ENCODE results near the gene LZTS2.
"Not testable (repeated sequence)": the region's sequence is repeated elsewhere in the genome, so short reads cannot be mapped to it uniquely, and the experiment has no call there.

Gene LZTS2

GRCh38 chr10:101034404-101034803 is 34.8 kb downstream of the LZTS2 start:
- DNase-seq = not testable (repeated sequence)

DNA sequence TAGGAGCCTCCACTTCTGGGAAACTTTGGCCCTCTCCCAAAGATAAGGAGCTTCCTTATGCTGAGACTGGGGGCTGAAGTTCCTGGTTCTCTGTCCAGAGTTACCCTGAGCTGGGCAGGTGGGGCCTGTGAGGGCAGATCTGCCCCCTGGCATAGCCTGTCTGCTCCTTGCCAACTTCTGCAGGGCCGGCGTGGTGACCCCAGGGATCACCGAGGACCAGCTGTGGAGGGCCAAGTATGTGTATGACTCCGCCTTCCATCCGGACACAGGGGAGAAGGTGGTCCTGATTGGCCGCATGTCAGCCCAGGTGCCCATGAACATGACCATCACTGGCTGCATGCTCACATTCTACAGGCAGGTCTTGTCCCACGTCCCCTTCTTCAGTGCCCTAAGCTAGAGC is 35.7 kb downstream of the LZTS2 start:
- no peak for DNase-seq

GRCh38 chr10:101035916-101036702 is 36.5 kb downstream of the LZTS2 start:
- no peak for DNase-seq

DNA sequence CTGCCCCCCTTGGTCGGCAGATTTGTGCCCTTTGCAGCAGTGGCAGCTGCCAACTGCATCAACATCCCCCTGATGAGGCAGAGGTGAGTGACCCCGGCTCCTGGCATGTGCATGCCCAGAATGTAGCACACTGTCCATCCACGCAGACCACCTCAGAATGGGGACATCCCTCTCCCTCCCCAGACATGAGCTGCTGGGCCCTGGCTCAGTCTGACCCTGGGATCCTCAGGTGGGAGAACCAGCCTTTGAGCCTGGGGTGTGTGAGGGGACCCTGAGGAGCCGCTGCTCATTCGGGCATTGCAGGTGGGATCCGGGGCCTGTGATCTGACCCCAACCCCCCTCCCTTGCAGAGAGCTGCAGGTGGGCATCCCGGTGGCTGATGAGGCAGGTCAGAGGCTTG is 37.1 kb downstream of the LZTS2 start:
- no peak for DNase-seq

DNA sequence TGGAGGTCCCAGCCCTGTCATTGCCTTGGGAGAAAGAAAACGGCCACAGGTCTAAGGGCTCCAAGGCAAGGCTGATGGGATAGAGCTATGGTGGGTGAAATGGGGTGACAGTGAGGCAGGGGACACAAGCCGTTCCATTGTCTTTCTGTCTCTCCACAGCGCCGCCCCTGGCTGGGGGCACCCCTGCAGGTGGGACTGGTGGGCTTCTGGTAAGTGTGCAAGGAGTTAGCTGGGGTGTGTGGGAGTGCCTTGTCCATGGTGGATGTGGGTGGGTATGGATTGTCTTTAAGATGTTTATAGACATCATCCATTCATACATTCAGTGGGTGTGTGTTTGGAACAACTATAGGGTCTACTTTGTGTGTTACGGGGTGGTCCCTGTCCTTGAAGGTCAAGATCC is 38.9 kb downstream of the LZTS2 start:
- DNase-seq = no peak

GRCh38 chr10:101040061-101040460 is 40.5 kb downstream of the LZTS2 start:
- DNase-seq = no peak

GRCh38 chr10:101040851-101041250 is 41.2 kb downstream of the LZTS2 start:
- no peak for DNase-seq

- peak; percentile 86 for DNase-seq
These were observed 41.7 kb downstream of the LZTS2 start for GRCh38 chr10:101041252-101041761.

- DNase-seq = no peak
These were observed 42.5 kb downstream of the LZTS2 start for GRCh38 chr10:101042118-101042517.

DNA sequence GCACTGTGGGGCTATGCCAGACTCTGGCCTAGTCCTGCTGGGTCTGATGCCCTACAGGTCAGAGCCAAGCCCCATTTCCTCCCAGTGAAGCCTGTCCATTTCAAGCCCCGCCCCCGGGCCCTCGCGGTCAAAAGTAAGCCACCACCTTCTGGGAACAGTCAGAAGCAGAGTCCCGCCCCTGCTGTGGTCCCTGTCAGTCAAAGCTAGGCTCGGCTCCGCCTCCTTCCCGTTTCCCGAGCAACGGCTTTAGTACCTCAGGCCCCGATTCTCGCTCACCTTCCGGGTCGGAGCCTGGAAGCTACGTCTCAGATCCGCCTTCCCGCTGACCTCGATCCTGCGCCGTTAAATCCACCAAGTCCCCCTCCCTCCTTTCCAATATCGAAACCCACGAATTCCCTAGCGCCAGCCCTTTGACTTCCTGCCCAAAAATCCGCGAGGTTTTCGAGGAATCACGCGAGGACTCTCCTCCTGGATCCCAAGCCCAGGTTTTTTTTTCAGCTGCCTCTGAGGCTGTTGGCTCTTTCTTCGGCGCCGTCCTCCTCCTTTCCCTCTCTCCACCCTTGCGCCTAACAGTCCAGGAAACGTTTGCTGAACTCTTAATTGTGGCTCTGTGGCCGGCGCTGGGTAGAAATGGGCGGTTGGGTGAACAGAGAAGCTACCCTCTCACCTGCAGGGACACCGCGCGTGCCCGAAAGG is 43.2 kb downstream of the LZTS2 start:
- peak; percentile 94 for DNase-seq

- DNase-seq = no peak
These were observed 43.7 kb downstream of the LZTS2 start for GRCh38 chr10:101043363-101043707.

GRCh38 chr10:101044117-101044516 is 44.5 kb downstream of the LZTS2 start:
- no peak for DNase-seq

DNA sequence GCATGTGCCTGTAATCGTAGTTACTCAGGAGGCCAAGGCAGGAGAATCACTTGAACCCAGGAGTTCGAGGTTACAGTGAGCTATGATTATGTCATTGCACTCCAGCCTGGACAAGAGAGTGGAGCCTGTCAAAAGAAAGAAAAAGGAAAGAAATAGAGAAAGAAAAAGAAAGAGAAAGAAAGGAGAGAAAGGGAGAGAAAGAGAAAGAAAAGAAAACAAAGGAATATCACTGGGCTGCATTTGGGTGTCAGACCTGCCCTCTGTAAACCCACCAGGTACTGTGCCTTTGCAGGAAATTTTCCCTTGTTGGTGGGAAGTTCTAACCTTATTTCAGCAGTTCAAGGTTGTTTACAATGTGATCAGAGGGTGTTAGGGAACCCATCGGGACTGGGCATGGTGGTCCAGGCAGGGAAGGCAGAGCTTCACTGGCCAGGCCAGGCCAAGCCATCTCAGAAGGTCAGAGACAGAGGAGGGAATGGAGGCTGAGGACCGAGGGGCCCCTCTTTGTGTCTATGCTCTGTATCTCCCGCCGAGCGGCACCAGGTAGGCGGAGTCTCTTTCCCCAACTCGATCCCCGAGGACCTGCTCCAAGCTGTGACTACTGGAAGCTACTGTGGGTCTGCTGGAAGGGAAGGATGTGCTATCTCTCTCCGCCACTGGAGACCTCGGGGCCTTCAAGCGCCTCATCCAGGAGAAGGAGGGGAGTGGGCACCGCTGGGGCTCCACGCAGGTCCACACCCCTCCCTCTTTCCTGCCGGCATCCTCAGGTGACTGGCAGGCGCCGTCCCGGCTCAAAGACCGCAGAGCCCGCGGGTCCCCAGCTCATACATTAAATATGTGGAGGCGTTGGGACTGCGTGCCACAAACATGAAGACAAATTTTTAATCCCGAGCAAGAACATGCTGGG is 47.0 kb downstream of the LZTS2 start:
- no peak for DNase-seq

- no peak for DNase-seq
These were observed 47.7 kb downstream of the LZTS2 start for GRCh38 chr10:101047268-101047667.

DNA sequence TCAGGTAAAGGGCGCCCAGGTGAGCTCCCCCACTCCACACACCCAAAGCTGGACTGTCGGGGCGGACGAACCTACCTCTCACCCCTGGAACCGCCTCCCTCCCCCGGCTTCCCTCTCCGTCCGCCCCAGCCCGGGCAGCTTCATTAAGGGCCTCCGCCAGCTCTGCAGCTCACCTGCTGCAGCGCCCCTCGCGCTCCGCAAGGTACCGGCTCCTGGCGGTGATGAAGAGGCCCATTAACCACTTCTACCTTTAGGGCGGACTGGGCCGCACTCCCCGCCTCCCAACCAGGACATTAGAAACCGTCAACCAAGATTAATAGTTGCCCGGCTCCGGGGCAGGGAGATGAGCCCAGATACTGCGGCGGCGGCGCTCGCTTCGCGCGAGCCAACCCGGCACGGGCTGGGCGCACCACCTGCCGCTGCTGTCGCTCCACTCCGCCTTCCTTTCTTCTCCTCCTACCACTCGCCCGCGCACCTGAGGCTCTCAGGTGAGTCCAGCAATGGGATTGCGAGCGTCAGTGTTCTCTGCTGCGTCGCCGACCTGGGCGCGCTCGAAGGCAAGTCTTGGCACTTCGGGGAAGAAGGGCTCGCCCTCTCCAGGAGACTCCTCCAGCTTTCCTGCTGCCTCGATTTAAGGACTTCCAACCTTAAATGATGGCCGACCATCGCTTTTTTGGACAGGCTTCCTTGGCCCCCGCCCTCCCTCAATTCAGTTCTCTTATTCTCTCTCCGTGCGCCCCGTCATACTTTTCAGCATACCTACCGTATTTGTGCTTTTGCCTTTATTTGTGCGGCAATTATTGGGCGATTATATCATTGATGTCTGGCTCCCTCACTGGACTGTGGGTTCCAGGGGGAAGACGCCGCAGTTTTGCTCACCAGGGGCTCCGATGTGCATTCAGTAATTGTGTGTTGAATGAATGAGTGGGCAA is 48.6 kb downstream of the LZTS2 start:
- DNase-seq = no peak

- DNase-seq = peak; percentile 42
These were observed 50.8 kb downstream of the LZTS2 start for GRCh38 chr10:101050208-101051069.

DNA sequence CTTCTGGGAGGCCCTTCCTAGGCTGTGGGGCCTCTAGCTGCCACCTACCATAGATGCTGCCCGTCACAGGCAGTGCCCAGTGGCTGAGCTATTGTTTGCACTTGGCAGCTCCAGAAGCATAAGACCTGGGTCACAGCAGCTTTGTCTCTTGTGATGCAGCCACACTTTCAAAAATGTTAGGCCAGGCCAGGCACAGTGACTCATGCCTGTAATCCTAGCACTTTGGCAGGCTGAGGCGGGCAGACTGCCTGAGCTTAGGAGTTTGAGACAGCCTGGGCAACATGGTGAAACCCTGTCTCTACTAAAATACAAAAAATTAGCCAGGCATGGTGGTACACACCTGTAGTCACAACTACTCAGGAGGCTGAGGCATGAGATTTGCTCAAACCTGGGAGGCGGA is 52.7 kb downstream of the LZTS2 start:
- DNase-seq = peak; percentile 58

DNA sequence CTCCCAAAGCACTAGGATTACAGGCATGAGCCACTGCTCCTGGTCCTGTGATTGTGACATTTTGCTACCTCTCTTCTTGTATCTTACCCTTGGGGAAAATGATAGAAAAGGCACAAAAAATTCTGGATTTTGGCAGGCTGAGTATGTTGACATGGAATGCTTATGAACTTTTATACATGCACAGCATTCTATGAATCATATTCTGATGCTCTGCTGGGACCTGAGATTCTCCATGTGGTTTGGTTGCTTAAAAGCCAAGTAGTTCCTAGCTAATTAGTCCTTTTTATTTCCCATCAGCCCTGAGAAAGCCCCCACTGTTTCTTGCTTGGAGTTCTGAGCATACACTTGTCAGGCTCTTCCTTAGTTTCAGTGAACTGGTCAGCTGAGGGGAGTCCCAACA is 53.9 kb downstream of the LZTS2 start:
- DNase-seq = peak; percentile 63

GRCh38 chr10:101054351-101054750 is 54.7 kb downstream of the LZTS2 start:
- no peak for DNase-seq

DNA sequence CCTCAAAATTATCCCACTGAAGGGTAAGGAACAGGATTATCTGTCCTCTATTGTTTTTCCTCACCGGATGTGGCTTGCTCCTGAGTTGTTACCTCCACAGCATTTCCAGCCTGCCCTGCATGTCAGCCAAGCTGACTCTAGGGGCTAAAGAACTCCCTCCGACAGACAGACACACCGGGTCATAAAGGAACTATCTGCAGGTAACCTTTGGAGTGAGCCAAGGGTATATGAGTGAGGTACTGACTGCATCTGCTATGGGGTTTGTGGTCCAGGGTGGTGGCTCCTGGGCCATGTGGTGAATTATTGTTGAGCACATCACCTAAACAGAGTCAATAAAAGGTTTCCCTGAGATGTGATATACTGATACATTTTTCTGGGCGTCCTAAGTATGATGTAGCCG is 55.3 kb downstream of the LZTS2 start:
- DNase-seq = no peak

GRCh38 chr10:101055411-101055810 is 55.8 kb downstream of the LZTS2 start:
- DNase-seq = no peak

Data from fibroblast of skin of scalp (primary cell).